Effector memory CD4-positive, alpha-beta T cell (primary cell): Measurements from ENCODE around the gene IMPG1.

Experiments used
- DNase-seq, 3 donors: peaks; one replicate each; pipeline ENCODE4 v3.0.0-alpha.2; 2020
- H3K27ac ChIP-seq: 2 replicates; pipeline ENCODE4 v1.7.0; 2013; ENCODE audit warnings: mild to moderate bottlenecking, low read length, moderate library complexity; ENCODE audit not compliant: insufficient read depth, poor library complexity, severe bottlenecking
- H3K27me3 ChIP-seq: replicated peaks from 2 replicates; pipeline ENCODE4 v1.7.0; 2013; ENCODE audit warnings: mild to moderate bottlenecking, low read length; ENCODE audit not compliant: insufficient read depth, control insufficient read depth, poor library complexity, severe bottlenecking
- H3K36me3 ChIP-seq: 2 replicates; pipeline ENCODE4 v1.7.0; 2013; ENCODE audit warnings: mild to moderate bottlenecking, low read length, moderate library complexity; ENCODE audit not compliant: control insufficient read depth, insufficient read depth
- H3K4me1 ChIP-seq: 2 replicates; pipeline ENCODE4 v1.7.0; 2013; ENCODE audit warnings: low read length, mild to moderate bottlenecking; ENCODE audit not compliant: control insufficient read depth, insufficient read depth, poor library complexity, severe bottlenecking
- H3K4me3 ChIP-seq: 2 replicates; pipeline ENCODE4 v1.7.0; 2013; ENCODE audit warnings: low read length, low read depth, mild to moderate bottlenecking; ENCODE audit not compliant: insufficient read depth, poor library complexity, severe bottlenecking
- H3K9me3 ChIP-seq: 2 replicates; pipeline ENCODE4 v1.7.0; 2013; ENCODE audit warnings: mild to moderate bottlenecking, low read length, moderate library complexity; ENCODE audit not compliant: control insufficient read depth

Gene IMPG1

DNA sequence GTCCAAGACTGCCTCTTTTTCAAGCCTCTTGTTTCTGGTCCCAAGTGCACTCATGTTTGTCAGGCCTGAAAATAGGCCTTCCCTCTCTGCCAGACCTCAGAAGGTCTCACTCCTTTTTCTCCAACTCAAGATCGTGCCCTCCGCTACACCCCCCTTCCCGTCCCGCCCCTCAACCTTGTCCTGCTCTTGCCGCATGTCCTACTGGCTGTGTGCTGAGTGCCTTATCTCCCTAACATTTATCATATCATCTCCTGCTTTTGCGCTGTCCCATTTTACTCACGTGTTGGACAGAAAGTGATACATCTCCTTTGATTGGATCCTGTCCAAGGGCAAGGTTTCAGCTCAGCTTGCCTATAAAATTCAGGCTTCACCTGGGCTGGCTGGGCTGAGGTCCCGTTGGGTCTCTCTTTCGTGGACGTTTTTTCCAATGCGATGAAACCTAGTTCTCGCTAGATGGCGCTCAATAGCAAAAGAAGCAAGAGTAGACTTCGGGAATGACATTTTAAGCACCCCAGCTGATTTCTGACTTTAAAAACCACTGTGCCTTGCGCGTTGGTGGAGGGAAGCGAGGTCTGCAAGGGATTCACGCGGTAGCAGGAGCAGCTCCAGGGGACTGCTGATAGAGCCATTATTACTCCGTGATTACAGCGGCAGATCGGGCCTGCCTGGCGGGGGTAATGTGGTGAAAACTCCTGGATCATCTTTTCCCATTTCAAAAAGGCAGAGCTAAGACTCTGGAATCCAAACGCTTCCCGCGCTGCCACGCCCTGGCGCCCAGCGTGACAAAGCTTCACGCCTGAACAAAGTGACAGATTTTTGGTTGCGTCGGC is 137.6 kb downstream of the IMPG1 start:
- H3K9me3 ChIP-seq: no peaks in the 10 kb centered on the region
- peaks cover 3% of the 10 kb centered on the region for H3K27me3 ChIP-seq
- no peaks in the 10 kb centered on the region for H3K36me3 ChIP-seq
- H3K27ac ChIP-seq: no peak overlapping the region
- no peak for DNase-seq
- no peak overlapping the region for H3K4me3 ChIP-seq
- peaks cover 6% of the 10 kb centered on the region for H3K4me1 ChIP-seq

DNA sequence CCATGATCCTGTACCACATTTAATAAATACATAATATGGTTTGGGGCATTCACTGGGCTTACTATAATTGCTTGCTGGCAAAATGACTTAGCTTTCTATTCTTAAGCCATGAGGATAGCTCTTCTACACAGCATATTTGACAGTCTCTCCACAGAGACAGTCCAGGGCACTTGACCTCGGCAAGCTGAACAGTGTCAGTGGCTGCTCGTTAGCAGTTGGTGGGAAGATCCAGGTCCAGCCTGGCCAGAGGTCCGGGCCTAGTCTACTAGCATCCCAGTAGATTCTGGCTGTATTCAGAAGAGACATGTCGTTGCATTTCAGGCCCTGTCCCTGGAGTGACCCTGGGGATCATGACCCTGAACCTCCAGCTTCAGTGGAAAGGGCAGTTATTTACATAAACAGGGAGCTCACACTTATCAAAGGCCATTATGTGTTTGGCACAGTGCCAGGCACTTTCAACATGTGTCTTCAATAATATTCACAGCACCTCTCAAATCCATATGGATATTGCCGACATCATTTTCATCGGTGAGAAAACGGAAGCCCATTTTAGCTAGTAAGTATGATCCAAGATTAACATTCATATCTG is 139.0 kb downstream of the IMPG1 start:
- H3K4me3 ChIP-seq: no peak overlapping the region
- H3K36me3 ChIP-seq: no peaks in the 10 kb centered on the region
- DNase-seq: no peak
- peaks cover 6% of the 10 kb centered on the region for H3K4me1 ChIP-seq
- no peak overlapping the region for H3K27ac ChIP-seq
- peaks cover 3% of the 10 kb centered on the region for H3K27me3 ChIP-seq
- H3K9me3 ChIP-seq: no peaks in the 10 kb centered on the region

GRCh38 chr6:75932067-75932466 is 140.4 kb downstream of the IMPG1 start:
- no peak for DNase-seq
- Histone ChIP-seq H3K27ac (no peak overlapping the region), H3K9me3 (no peaks in the 10 kb centered on the region), H3K27me3 (peaks cover 3% of the 10 kb centered on the region), H3K4me3 (no peak overlapping the region), H3K36me3 (no peaks in the 10 kb centered on the region), H3K4me1 (peaks cover 6% of the 10 kb centered on the region)

GRCh38 chr6:75931011-75931680 is 141.3 kb downstream of the IMPG1 start:
- no peaks in the 10 kb centered on the region for H3K9me3 ChIP-seq
- H3K4me3 ChIP-seq: no peak overlapping the region
- DNase-seq: no peak
- peaks cover 6% of the 10 kb centered on the region for H3K4me1 ChIP-seq
- H3K27ac ChIP-seq: no peak overlapping the region
- H3K27me3 ChIP-seq: peaks cover 3% of the 10 kb centered on the region
- no peaks in the 10 kb centered on the region for H3K36me3 ChIP-seq

GRCh38 chr6:75926293-75927168 is 145.9 kb downstream of the IMPG1 start:
- H3K9me3 ChIP-seq: no peaks in the 10 kb centered on the region
- no peaks in the 10 kb centered on the region for H3K4me1 ChIP-seq
- no peak for DNase-seq
- no peaks in the 10 kb centered on the region for H3K36me3 ChIP-seq
- no peaks in the 10 kb centered on the region for H3K27me3 ChIP-seq
- no peak overlapping the region for H3K4me3 ChIP-seq
- H3K27ac ChIP-seq: no peak overlapping the region

DNA sequence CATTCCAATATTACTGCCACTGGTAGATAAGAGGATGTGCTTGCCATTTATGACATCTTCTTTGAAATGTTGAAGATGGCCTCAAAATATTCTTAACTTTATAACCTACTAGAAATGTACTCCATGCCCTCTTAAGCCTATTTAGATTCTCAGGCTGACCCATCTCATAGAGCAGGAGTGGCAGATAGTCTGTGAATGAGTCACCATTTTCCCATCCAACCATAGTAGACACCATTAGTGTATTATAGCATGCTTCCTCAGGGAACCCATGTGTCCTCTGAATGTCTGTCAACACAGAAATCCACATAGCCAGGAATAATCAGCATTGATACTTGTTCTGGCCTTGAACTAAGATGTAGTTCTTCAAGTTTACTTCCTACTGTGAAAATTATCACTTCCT is 150.2 kb downstream of the IMPG1 start:
- Histone ChIP-seq H3K27ac (no peak overlapping the region), H3K4me3 (no peak overlapping the region), H3K36me3 (no peaks in the 10 kb centered on the region), H3K27me3 (no peaks in the 10 kb centered on the region), H3K4me1 (no peaks in the 10 kb centered on the region), H3K9me3 (no peaks in the 10 kb centered on the region)
- DNase-seq: no peak

DNA sequence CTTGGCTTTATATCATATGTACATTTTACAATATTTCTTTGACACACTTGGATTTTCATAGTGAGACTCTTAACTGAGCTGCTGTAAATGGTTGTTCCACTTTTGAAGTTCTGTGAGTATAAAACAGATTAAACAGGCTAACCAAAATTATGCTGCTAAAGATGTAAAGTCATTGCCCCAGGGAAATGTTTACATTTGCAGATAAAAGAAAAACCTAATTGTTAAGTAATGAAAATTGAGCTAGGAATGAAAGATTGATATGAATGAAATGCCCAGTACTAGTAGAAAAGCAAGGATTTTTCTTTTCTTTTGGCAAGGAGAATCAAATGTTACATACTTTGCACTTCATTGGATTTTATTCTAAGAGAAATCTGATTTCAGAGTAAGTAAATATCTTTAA is 159.4 kb downstream of the IMPG1 start:
- H3K27ac ChIP-seq: no peak overlapping the region
- DNase-seq: no peak
- H3K27me3 ChIP-seq: no peaks in the 10 kb centered on the region
- H3K36me3 ChIP-seq: no peaks in the 10 kb centered on the region
- H3K9me3 ChIP-seq: no peaks in the 10 kb centered on the region
- no peaks in the 10 kb centered on the region for H3K4me1 ChIP-seq
- H3K4me3 ChIP-seq: no peak overlapping the region

DNA sequence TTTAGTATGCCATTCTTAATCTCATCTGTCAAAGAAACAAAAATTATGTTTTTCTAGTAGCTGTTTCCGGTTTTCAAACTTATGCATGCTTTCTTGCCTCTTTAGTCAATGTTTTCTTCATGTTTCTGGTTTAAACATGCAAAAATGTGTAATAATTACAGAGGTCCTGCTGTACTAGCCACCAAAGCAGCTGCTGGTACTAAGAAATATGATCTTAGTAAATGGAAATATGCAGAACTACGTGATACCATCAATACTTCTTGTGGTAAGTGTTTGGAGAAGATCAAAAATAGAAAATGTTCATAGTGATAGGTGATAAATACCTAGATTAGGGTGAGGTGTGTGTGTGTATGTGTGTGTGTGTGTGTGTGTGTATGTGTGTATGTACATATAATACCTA is 165.0 kb downstream of the IMPG1 start:
- Histone ChIP-seq H3K36me3 (no peaks in the 10 kb centered on the region), H3K4me1 (no peaks in the 10 kb centered on the region), H3K9me3 (no peaks in the 10 kb centered on the region), H3K4me3 (no peak overlapping the region), H3K27me3 (no peaks in the 10 kb centered on the region), H3K27ac (no peak overlapping the region)
- no peak for DNase-seq

DNA sequence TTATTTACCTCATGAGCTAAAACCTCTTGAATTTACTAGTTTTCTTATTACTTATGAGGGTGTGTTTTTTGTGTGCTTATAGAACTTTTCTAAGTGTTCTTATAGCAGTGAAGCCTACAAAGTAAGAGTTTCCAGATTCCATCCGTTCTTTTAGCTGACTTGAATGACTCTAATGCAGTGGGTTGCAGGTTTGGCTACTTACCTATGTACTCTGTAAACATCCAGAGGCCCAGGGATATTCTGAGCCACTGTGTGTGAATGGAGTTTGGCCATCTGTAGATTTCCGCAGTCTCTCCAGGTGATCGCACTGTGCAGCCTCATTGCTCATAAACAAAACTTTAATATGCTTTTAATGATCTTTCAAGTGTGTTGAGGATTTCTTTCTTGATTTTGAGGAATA is 165.6 kb downstream of the IMPG1 start:
- Histone ChIP-seq H3K4me1 (no peaks in the 10 kb centered on the region), H3K27ac (no peak overlapping the region), H3K27me3 (no peaks in the 10 kb centered on the region), H3K9me3 (no peaks in the 10 kb centered on the region), H3K36me3 (no peaks in the 10 kb centered on the region), H3K4me3 (no peak overlapping the region)
- DNase-seq: no peak
